ENCODE results near the gene GNL3L.

GRCh38 chrX:54494989-54495813 is 34.8 kb upstream of the GNL3L start:
- TF ChIP-seq ZNF274 (IDR thresholded peaks at IDR 0.05; ENCODE audit: low read depth, low read length) (no peak), YY1 (IDR thresholded peaks at IDR 0.05; ENCODE audit: insufficient read depth, insufficient read length) (no peak), SUZ12 (IDR thresholded peaks at IDR 0.05; ENCODE audit: extremely low read depth, insufficient read depth, insufficient read length) (no peak)
